H7 (cell line): ENCODE measurements around the gene SEMG2. TPM values are rescaled to one million over a fixed set of nuclear protein-coding genes. Genes with fewer than 3 reads are reported as not detected.

ENCODE experiments used
- DNase-seq: peaks from one replicate; pipeline ENCODE4 v3.0.0; 2012
- H3K27me3 ChIP-seq: 2 replicates; pipeline ENCODE4 v1.6.0; 2011; ENCODE audit warnings: mild to moderate bottlenecking, low read length; ENCODE audit not compliant: control insufficient read depth, insufficient read depth
- H3K36me3 ChIP-seq: replicated peaks from 2 replicates; pipeline ENCODE4 v1.5.1; 2011; ENCODE audit warnings: low read length; ENCODE audit not compliant: control insufficient read depth, insufficient read depth
- H3K4me3 ChIP-seq: 2 replicates; pipeline ENCODE4 v1.5.1; 2011; ENCODE audit warnings: low read depth, mild to moderate bottlenecking, control low read depth, low read length, moderate library complexity; ENCODE audit not compliant: insufficient read depth
- total RNA-seq: library from RNA; depleted of rRNA; stranded (reverse); fragments of >200 nt; shearing (Covaris generic); gene quantifications from 2 replicates; pipeline ENCODE4 v1.2.3, GENCODE V29; 2014; rRNA removed

Gene SEMG2
- total RNA-seq, result not detected in 2 replicates

DNA sequence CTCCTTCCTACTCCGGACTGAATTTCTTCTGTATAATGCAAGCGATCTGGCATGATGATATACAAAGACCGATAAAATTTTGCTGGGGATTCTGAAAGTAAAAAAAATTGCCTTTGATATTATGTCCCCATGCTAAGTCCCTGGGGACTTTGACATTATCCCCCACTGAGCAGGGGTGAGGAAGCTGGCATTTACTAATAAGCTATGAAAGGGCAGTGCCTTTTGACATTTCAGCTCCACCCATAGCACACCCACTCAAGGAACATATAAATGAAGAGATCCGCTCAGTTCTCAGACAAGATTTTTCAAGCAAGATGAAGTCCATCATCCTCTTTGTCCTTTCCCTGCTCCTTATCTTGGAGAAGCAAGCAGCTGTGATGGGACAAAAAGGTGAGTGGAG, at the start of gene SEMG2:
Gene SEMG2, plus strand, starts transcription at position 298 of the 400 bp plus-strand sequence. Its CDS starts 17 bp downstream, at position 315.
- H3K27me3 ChIP-seq, result no peaks in the 10 kb centered on the region
- H3K4me3 ChIP-seq, result no peak within 1 kb of the TSS
- DNase-seq, result no peak
- H3K36me3 ChIP-seq, result no peaks in the 10 kb centered on the region

DNA sequence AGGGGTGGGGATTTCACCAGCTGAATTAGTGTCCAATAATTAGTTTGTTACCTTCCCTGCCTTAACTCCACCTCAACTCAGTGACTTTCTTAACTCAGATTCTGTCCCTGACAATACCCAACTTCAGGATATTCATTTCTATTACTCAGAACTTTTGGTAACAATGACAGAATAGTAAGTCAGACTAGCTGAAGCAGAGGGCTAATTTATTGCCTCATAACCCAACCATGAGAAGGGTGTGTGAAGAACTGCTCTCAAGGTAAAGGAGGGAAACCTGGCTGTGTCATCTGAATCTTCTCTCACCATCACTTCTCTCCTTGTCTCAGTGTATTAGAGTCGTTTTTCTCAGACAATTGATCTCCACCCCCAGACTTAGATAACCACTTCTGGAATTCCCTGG, 47.7 kb upstream of the SEMG2 start:
- Histone ChIP-seq H3K36me3 (no peaks in the 10 kb centered on the region), H3K4me3 (no peak overlapping the region), H3K27me3 (no peaks in the 10 kb centered on the region)
- no peak for DNase-seq

DNA sequence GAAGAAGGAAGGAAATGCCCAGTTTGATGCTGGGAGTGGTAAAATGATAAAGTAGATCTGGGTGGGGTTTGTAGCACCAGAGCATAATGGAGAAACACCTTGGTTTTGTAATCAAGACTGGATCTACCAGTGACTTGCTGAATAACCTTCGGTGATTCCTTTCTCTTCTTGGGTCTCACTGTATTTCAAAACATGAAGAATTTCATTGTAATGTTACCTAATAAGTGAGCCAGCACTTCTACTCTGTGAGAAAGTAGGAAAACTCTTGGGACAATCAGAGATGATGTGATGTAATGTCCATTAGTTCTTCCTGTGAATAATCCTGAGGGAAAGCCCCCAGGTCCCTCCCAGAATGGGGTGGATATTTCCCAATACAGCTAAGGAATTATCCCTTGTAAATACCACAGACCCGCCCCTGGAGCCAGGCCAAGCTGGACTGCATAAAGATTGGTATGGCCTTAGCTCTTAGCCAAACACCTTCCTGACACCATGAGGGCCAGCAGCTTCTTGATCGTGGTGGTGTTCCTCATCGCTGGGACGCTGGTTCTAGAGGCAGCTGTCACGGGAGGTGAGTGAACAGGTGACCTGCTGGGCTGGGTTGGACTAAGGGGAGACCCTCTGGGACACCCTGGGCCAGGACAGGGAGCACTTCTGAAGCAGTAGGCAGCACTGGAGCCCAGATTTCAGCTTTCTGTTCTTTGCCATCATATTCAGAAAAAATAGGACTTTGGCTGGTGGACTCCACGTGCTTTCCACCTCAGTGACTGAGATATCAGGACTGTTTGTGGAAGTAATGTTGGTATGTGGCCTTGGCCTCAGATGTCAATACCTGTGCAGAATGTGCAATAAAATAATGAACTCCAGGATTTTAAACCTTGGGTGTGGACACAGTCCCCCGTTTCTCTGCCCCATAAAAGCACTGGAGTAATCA, 46.5 kb upstream of the SEMG2 start, which contains the start of gene PI3:
Gene PI3, plus strand, starts transcription at position 469 of the 931 bp plus-strand sequence. Its CDS starts 21 bp downstream, at position 490.
- no peak for DNase-seq

GRCh38 chr20:45176526-45177267, 44.5 kb upstream of the SEMG2 start:
- no peaks in the 10 kb centered on the region for H3K27me3 ChIP-seq
- no peak for DNase-seq
- no peak overlapping the region for H3K4me3 ChIP-seq
- no peaks in the 10 kb centered on the region for H3K36me3 ChIP-seq

More for the DNA sequence above, 46.5 kb upstream of the SEMG2 start, which contains the start of gene PI3:
- Histone ChIP-seq H3K27me3 (no peaks in the 10 kb centered on the region), H3K36me3 (no peaks in the 10 kb centered on the region), H3K4me3 (no peak within 1 kb of the TSS)

DNA sequence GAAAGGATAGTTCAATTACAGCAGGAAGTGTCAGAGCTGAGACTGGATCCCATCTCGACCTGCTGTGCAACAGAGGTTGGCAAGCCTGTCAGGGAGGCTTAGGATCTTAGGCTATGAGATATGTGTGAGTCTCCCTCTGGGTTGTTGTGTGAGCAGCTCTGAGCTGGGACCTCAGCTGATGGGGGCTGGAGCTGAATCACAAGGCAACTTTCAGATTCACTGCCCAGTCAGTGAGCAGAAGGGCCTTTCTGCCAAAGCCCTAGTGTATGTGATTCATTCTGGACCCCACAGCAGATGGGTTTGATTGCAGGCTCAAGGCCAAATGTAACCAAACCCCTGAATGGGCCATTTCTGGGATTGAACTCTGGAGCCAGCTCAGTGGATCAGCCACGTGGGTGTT, 42.0 kb upstream of the SEMG2 start:
- DNase-seq, result no peak
- H3K36me3 ChIP-seq, result no peaks in the 10 kb centered on the region
- H3K4me3 ChIP-seq, result no peak overlapping the region
- no peaks in the 10 kb centered on the region for H3K27me3 ChIP-seq

GRCh38 chr20:45181639-45182038, 39.5 kb upstream of the SEMG2 start:
- no peaks in the 10 kb centered on the region for H3K36me3 ChIP-seq
- DNase-seq, result no peak

DNA sequence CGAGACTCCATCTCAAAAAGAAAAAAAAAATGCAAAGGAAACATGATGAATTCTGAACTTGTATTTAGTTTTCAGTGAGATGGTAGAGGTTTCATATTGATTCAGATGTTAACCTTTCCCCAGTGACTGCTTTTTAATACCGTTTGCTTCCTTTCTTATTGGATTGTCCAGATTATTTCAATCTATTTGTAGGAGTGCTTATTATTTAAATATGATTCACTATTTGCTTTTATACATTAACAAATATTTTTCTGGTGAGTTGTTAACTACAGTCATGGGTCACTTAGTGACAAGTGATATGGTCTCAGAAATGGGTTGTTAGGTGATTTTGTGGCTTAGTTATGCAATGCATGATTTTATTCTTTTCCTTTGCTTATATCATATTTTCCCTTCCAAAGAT, 38.1 kb upstream of the SEMG2 start:
- Histone ChIP-seq H3K36me3 (no peaks in the 10 kb centered on the region), H3K27me3 (no peaks in the 10 kb centered on the region), H3K4me3 (no peak overlapping the region)
- no peak for DNase-seq

More at GRCh38 chr20:45181639-45182038, 39.5 kb upstream of the SEMG2 start:
- Histone ChIP-seq H3K27me3 (no peaks in the 10 kb centered on the region), H3K4me3 (no peak overlapping the region)

DNA sequence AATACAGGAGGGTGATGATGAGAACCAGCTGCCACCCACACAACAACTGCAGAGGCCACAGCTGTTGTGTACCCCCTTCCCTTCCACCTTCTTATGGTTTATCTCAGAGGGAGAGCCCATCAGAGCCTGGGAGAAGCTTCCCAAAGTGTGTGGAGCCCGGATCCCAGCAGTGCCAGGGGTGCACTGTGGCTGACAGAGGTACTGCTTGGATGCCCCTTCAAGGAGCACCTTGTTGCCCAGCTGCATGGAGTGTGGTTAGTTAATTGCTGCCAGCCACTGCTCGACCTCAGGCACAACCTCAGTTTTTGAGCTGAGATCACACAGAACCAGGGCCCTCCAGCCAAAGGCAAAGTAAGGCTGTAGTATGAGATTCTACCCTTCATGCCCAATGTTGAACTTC, 33.5 kb upstream of the SEMG2 start:
- H3K36me3 ChIP-seq, result no peaks in the 10 kb centered on the region
- H3K27me3 ChIP-seq, result no peaks in the 10 kb centered on the region
- no peak for DNase-seq
- no peak overlapping the region for H3K4me3 ChIP-seq

DNA sequence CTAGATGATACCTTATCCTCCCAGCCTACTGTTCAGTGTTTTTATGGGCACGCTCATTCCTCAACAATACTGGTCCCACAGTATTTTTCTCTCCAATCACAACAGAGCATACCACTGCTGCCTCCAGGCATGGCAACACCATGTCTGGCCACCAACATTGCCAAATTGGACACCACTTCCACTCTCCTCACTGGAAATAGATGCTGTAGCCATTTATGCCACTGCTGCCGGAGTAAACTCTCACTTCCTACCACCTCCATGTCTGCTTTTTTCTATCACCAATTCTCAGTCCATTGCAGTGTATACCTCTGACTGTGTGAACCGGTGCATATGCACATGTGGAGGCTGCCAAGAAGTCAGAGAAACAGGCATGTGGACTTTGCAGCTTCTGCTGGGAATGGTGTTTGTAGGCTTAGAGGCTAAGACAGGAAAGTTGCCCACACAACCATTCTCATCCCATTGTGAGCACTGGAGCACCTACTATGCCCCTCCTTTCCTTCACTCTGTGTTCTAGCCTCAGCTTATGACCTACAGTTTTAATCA, 32.0 kb upstream of the SEMG2 start:
- no peaks in the 10 kb centered on the region; the same call in 1 of the 2 replicates for H3K27me3 ChIP-seq

GRCh38 chr20:45189861-45190260, 31.3 kb upstream of the SEMG2 start:
- Histone ChIP-seq H3K4me3 (no peak overlapping the region), H3K27me3 (no peaks in the 10 kb centered on the region; the same call in 1 of the 2 replicates), H3K36me3 (no peaks in the 10 kb centered on the region)

More for the DNA sequence above, 32.0 kb upstream of the SEMG2 start:
- Histone ChIP-seq H3K4me3 (no peak overlapping the region), H3K36me3 (no peaks in the 10 kb centered on the region)
- no peak for DNase-seq

GRCh38 chr20:45191926-45192325, 29.2 kb upstream of the SEMG2 start:
- Histone ChIP-seq H3K36me3 (no peaks in the 10 kb centered on the region), H3K27me3 (no peaks in the 10 kb centered on the region; the same call in 1 of the 2 replicates), H3K4me3 (no peak overlapping the region)
- DNase-seq, result no peak

More at GRCh38 chr20:45189861-45190260, 31.3 kb upstream of the SEMG2 start:
- DNase-seq, result no peak

GRCh38 chr20:45193331-45193730, 27.8 kb upstream of the SEMG2 start:
- no peak for DNase-seq
- H3K4me3 ChIP-seq, result no peak overlapping the region
- H3K27me3 ChIP-seq, result no peaks in the 10 kb centered on the region; the same call in 1 of the 2 replicates
- no peaks in the 10 kb centered on the region for H3K36me3 ChIP-seq

GRCh38 chr20:45206725-45207124, 14.4 kb upstream of the SEMG2 start, which contains the start of gene SEMG1:
TSS of gene SEMG1 (plus strand) at chr20:45207033. CDS start at chr20:45207054, 21 bp downstream.
- no peak for DNase-seq
- no peaks in the 10 kb centered on the region for H3K27me3 ChIP-seq
- H3K36me3 ChIP-seq, result no peaks in the 10 kb centered on the region
- no peak within 1 kb of the TSS for H3K4me3 ChIP-seq

GRCh38 chr20:45209924-45210323, 11.2 kb upstream of the SEMG2 start:
- Histone ChIP-seq H3K4me3 (no peak overlapping the region), H3K36me3 (no peaks in the 10 kb centered on the region), H3K27me3 (no peaks in the 10 kb centered on the region)
- peak; percentile 32 for DNase-seq
